DND-41 (cell line): ENCODE results near the gene GPC6.

Experiments
- ATAC-seq: fragments of 200-7000 bp; cut with Tn5 transposase; 3 replicates; pipeline ENCODE4 v1.9.1; 2021; ENCODE audit warnings: low read depth; ENCODE audit not compliant: insufficient read depth
- DNase-seq: peaks from one replicate; pipeline ENCODE4 v3.0.0-alpha.2; 2020
- H2AFZ ChIP-seq: 2 replicates; pipeline ENCODE4 v1.6.0; 2012; ENCODE audit warnings: low read depth, low read length
- H3K27ac ChIP-seq: 2 replicates; pipeline ENCODE4 v1.5.1; 2012; ENCODE audit warnings: low read length, inconsistent platforms
- H3K27me3 ChIP-seq: fragments of 200-600 bp; sonication (generic); 2 replicates; pipeline ENCODE4 v1.6.0; 2012; ENCODE audit warnings: low read length, mild to moderate bottlenecking, inconsistent platforms; ENCODE audit not compliant: insufficient read depth, poor library complexity
- H3K36me3 ChIP-seq: 2 replicates; pipeline ENCODE4 v1.5.1; 2012; ENCODE audit warnings: low read length, inconsistent platforms; ENCODE audit not compliant: insufficient read depth
- H3K4me1 ChIP-seq: 2 replicates; pipeline ENCODE4 v1.5.1; 2012; ENCODE audit warnings: mild to moderate bottlenecking, low read length; ENCODE audit not compliant: insufficient read depth
- H3K4me2 ChIP-seq: 2 replicates; pipeline ENCODE4 v1.6.0; 2012; ENCODE audit warnings: mild to moderate bottlenecking, moderate library complexity, low read length, inconsistent platforms; ENCODE audit not compliant: insufficient read depth
- H3K4me3 ChIP-seq, 2 experiments: fragments of 200-600 bp in 1 of 2; shearing (Covaris generic) in 1 of 2; 2 replicates each; pipeline ENCODE4 v1.5.1; 2012 to 2016; ENCODE audit warnings: inconsistent platforms in 2 of 2, low read length in 2 of 2, mild to moderate bottlenecking in 2 of 2, low read depth in 1 of 2, moderate library complexity in 1 of 2
- H3K79me2 ChIP-seq: 2 replicates; pipeline ENCODE4 v1.6.0; 2012; ENCODE audit warnings: low read length, inconsistent platforms; ENCODE audit not compliant: insufficient read depth
- H3K9ac ChIP-seq: 2 replicates; pipeline ENCODE4 v1.6.0; 2012; ENCODE audit warnings: low read depth, mild to moderate bottlenecking, inconsistent platforms, low read length, moderate library complexity
- H3K9me3 ChIP-seq: 2 replicates; pipeline ENCODE4 v1.5.1; 2012; ENCODE audit warnings: low read length, moderate library complexity, mild to moderate bottlenecking, inconsistent platforms; ENCODE audit not compliant: insufficient read depth, severe bottlenecking
- H4K20me1 ChIP-seq: 2 replicates; pipeline ENCODE4 v1.6.0; 2012; ENCODE audit warnings: low read length; ENCODE audit not compliant: insufficient read depth
- CTCF ChIP-seq: IDR thresholded peaks from 2 replicates; pipeline ENCODE4 v1.5.1; 2012; ENCODE audit warnings: borderline replicate concordance, low read length, moderate library complexity, mild to moderate bottlenecking; ENCODE audit not compliant: poor library complexity, severe bottlenecking; ENCODE audit errors: extremely low read depth
- EZH2 ChIP-seq: IDR thresholded peaks from 3 replicates; pipeline ENCODE4 v1.6.1; 2012; ENCODE audit warnings: borderline replicate concordance, low read depth, mild to moderate bottlenecking, moderate library complexity, low read length, inconsistent platforms; ENCODE audit not compliant: severe bottlenecking

The GPC6 gene

GRCh38 chr13:94056362-94056990 lies 829.9 kb downstream of the GPC6 start:
- no peak for DNase-seq

GRCh38 chr13:94057618-94058186 lies 831.1 kb downstream of the GPC6 start:
- no peaks in the 10 kb centered on the region for H3K27me3 ChIP-seq

More at GRCh38 chr13:94056362-94056990, 829.9 kb downstream of the GPC6 start:
- TF ChIP-seq EZH2, result no peak
- TF ChIP-seq CTCF, result no peak
- Histone ChIP-seq H4K20me1 (no peaks in the 10 kb centered on the region), H3K27ac (no peak overlapping the region), H3K4me1 (no peaks in the 10 kb centered on the region), H3K9me3 (no peaks in the 10 kb centered on the region), H2AFZ (no peak overlapping the region), H3K36me3 (no peaks in the 10 kb centered on the region), H3K4me2 (no peak overlapping the region), H3K27me3 (no peaks in the 10 kb centered on the region), H3K79me2 (no peaks in the 10 kb centered on the region), H3K9ac (no peak overlapping the region), H3K4me3 (no peak overlapping the region)
- no peak for ATAC-seq

GRCh38 chr13:94058821-94059360 lies 832.3 kb downstream of the GPC6 start:
- H3K27me3 ChIP-seq, result no peaks in the 10 kb centered on the region
- H3K27ac ChIP-seq, result no peak overlapping the region
- ATAC-seq, result no peak
- H3K4me2 ChIP-seq, result no peak overlapping the region
- DNase-seq, result no peak
- no peak overlapping the region for H2AFZ ChIP-seq
- no peaks in the 10 kb centered on the region for H3K4me1 ChIP-seq
- H4K20me1 ChIP-seq, result no peaks in the 10 kb centered on the region
- H3K4me3 ChIP-seq, result no peak overlapping the region
- TF ChIP-seq CTCF (no peak), EZH2 (no peak)
- H3K36me3 ChIP-seq, result no peaks in the 10 kb centered on the region
- no peaks in the 10 kb centered on the region for H3K9me3 ChIP-seq
- H3K79me2 ChIP-seq, result no peaks in the 10 kb centered on the region
- no peak overlapping the region for H3K9ac ChIP-seq

More at GRCh38 chr13:94057618-94058186, 831.1 kb downstream of the GPC6 start:
- Histone ChIP-seq H3K79me2 (no peaks in the 10 kb centered on the region), H3K9me3 (no peaks in the 10 kb centered on the region), H3K27ac (no peak overlapping the region), H4K20me1 (no peaks in the 10 kb centered on the region), H3K4me3 (no peak overlapping the region), H3K4me2 (no peak overlapping the region), H3K9ac (no peak overlapping the region), H2AFZ (no peak overlapping the region), H3K36me3 (no peaks in the 10 kb centered on the region), H3K4me1 (no peaks in the 10 kb centered on the region)
- ATAC-seq (no peak), DNase-seq (no peak)
- TF ChIP-seq CTCF, result no peak
- no peak for TF ChIP-seq EZH2
